Immature natural killer cell (primary cell): ENCODE measurements around the gene RAB44. TPM values are rescaled to one million over a fixed set of nuclear protein-coding genes. Genes with fewer than 3 reads are reported as not detected.

ENCODE experiments used
- DNase-seq, 3 donors: peaks; one replicate each; pipeline ENCODE4 v3.0.0; 2022; ENCODE audit warnings: mixed read lengths in 1 of 3
- H3K27ac Mint-ChIP-seq, 6 donors: one replicate each; pipeline ENCODE4 v1.8.0; 2020; ENCODE audit warnings: mixed read lengths in 6 of 6, mild to moderate bottlenecking in 5 of 6, inconsistent platforms in 4 of 6, moderate library complexity in 3 of 6
- H3K27me3 Mint-ChIP-seq, 3 donors: one replicate each; pipeline ENCODE4 v1.8.0; 2020 to 2021; ENCODE audit warnings: low read depth in 3 of 3, mild to moderate bottlenecking in 3 of 3, mixed read lengths in 3 of 3, moderate library complexity in 3 of 3, inconsistent platforms in 1 of 3
- H3K36me3 Mint-ChIP-seq, 3 donors: one replicate each; pipeline ENCODE4 v1.8.0; 2020; ENCODE audit warnings: mixed read lengths in 3 of 3, inconsistent platforms in 2 of 3, mild to moderate bottlenecking in 2 of 3
- H3K4me1 Mint-ChIP-seq, 2 donors: one replicate each; pipeline ENCODE4 v1.8.0; 2020; ENCODE audit warnings: inconsistent platforms in 2 of 2, mild to moderate bottlenecking in 2 of 2, mixed read lengths in 2 of 2, moderate library complexity in 1 of 2
- H3K4me3 Mint-ChIP-seq, 5 donors: one replicate each; pipeline ENCODE4 v1.8.0; 2020; ENCODE audit warnings: mild to moderate bottlenecking in 5 of 5, mixed read lengths in 5 of 5, inconsistent platforms in 3 of 5, moderate library complexity in 3 of 5
- H3K9me3 Mint-ChIP-seq, 6 donors: one replicate each; pipeline ENCODE4 v1.8.0; 2020; ENCODE audit warnings: mild to moderate bottlenecking in 6 of 6, mixed read lengths in 6 of 6, inconsistent platforms in 4 of 6, moderate library complexity in 3 of 6
- polyA plus RNA-seq, 3 donors: library from polyadenylated mRNA; unstranded; fragments of 300-500 nt; fragmentation: Illumina TruSeq; gene quantifications; one replicate each; pipeline ENCODE4 v1.2.3, GENCODE V29; 2021

Gene RAB44
- polyA plus RNA-seq, 3 donors from 2014 or later, result not detected

- H3K27me3 Mint-ChIP-seq, result peaks cover 3 to 12% (median 3%) of the 10 kb centered on the region in 3 donors
- no peak overlapping the region for H3K4me3 Mint-ChIP-seq
- H3K36me3 Mint-ChIP-seq, result no peaks in the 10 kb centered on the region
- no peaks in the 10 kb centered on the region for H3K4me1 Mint-ChIP-seq
- DNase-seq, result no peak
- no peaks in the 10 kb centered on the region for H3K9me3 Mint-ChIP-seq
- no peak overlapping the region for H3K27ac Mint-ChIP-seq
These were observed 34.8 kb upstream of the RAB44 start for GRCh38 chr6:36662827-36663256.

GRCh38 chr6:36663504-36664446 is 33.9 kb upstream of the RAB44 start:
- no peak overlapping the region for H3K4me3 Mint-ChIP-seq
- no peaks in the 10 kb centered on the region for H3K9me3 Mint-ChIP-seq
- peaks cover 3 to 10% (median 4%) of the 10 kb centered on the region in 3 donors for H3K27me3 Mint-ChIP-seq
- no peak for DNase-seq
- no peak overlapping the region for H3K27ac Mint-ChIP-seq
- no peaks in the 10 kb centered on the region for H3K4me1 Mint-ChIP-seq
- H3K36me3 Mint-ChIP-seq, result no peaks in the 10 kb centered on the region

GRCh38 chr6:36665180-36665579 is 32.4 kb upstream of the RAB44 start:
- Mint-ChIP-seq H3K4me1 (no peaks in the 10 kb centered on the region), H3K9me3 (no peaks in the 10 kb centered on the region), H3K36me3 (no peaks in the 10 kb centered on the region), H3K27ac (no peak overlapping the region), H3K27me3 (peaks cover 1 to 5% (median 2%) of the 10 kb centered on the region in 3 donors), H3K4me3 (no peak overlapping the region)
- no peak for DNase-seq

- no peaks in the 10 kb centered on the region for H3K36me3 Mint-ChIP-seq
- no peak for DNase-seq
- no peak overlapping the region for H3K4me3 Mint-ChIP-seq
- no peak overlapping the region for H3K27ac Mint-ChIP-seq
- no peaks in the 10 kb centered on the region for H3K9me3 Mint-ChIP-seq
- H3K27me3 Mint-ChIP-seq, result peaks cover 1 to 5% (median 2%) of the 10 kb centered on the region in 3 donors
- no peaks in the 10 kb centered on the region for H3K4me1 Mint-ChIP-seq
These were observed 31.3 kb upstream of the RAB44 start for GRCh38 chr6:36666287-36666686.

- Mint-ChIP-seq H3K4me1 (no peaks in the 10 kb centered on the region), H3K27me3 (peaks cover 1 to 5% (median 2%) of the 10 kb centered on the region in 3 donors), H3K27ac (no peak overlapping the region), H3K9me3 (no peaks in the 10 kb centered on the region), H3K4me3 (no peak overlapping the region), H3K36me3 (no peaks in the 10 kb centered on the region)
- DNase-seq, result no peak
These were observed 30.6 kb upstream of the RAB44 start for GRCh38 chr6:36666826-36667591.

GRCh38 chr6:36668591-36668990 is 29.0 kb upstream of the RAB44 start:
- no peaks in the 10 kb centered on the region for H3K4me1 Mint-ChIP-seq

GRCh38 chr6:36669002-36669401 is 28.6 kb upstream of the RAB44 start:
- Mint-ChIP-seq H3K27ac (no peak overlapping the region), H3K36me3 (no peaks in the 10 kb centered on the region), H3K27me3 (peaks cover 0 to 4% (median 3%) of the 10 kb centered on the region in 3 donors), H3K9me3 (no peaks in the 10 kb centered on the region), H3K4me3 (no peak overlapping the region), H3K4me1 (no peaks in the 10 kb centered on the region)
- no peak for DNase-seq

More at GRCh38 chr6:36668591-36668990, 29.0 kb upstream of the RAB44 start:
- Mint-ChIP-seq H3K27ac (no peak overlapping the region), H3K27me3 (peaks cover 0 to 4% (median 2%) of the 10 kb centered on the region in 3 donors), H3K4me3 (no peak overlapping the region), H3K9me3 (no peaks in the 10 kb centered on the region), H3K36me3 (no peaks in the 10 kb centered on the region)
- no peak for DNase-seq

GRCh38 chr6:36670271-36670670 is 27.4 kb upstream of the RAB44 start:
- no peaks in the 10 kb centered on the region for H3K9me3 Mint-ChIP-seq
- no peak overlapping the region for H3K4me3 Mint-ChIP-seq
- no peak for DNase-seq
- H3K4me1 Mint-ChIP-seq, result no peaks in the 10 kb centered on the region
- H3K36me3 Mint-ChIP-seq, result no peaks in the 10 kb centered on the region
- H3K27me3 Mint-ChIP-seq, result peaks cover 0 to 4% (median 3%) of the 10 kb centered on the region in 3 donors
- no peak overlapping the region for H3K27ac Mint-ChIP-seq

GRCh38 chr6:36671687-36672375 is 25.8 kb upstream of the RAB44 start:
- DNase-seq, result no peak
- H3K36me3 Mint-ChIP-seq, result no peaks in the 10 kb centered on the region
- peaks cover 3 to 7% (median 3%) of the 10 kb centered on the region in 3 donors for H3K27me3 Mint-ChIP-seq
- no peaks in the 10 kb centered on the region for H3K9me3 Mint-ChIP-seq
- H3K27ac Mint-ChIP-seq, result no peak overlapping the region
- H3K4me1 Mint-ChIP-seq, result no peaks in the 10 kb centered on the region
- no peak overlapping the region for H3K4me3 Mint-ChIP-seq

- H3K4me3 Mint-ChIP-seq, result no peak overlapping the region
- DNase-seq, result no peak
- H3K36me3 Mint-ChIP-seq, result no peaks in the 10 kb centered on the region
- peaks cover 6 to 13% (median 7%) of the 10 kb centered on the region in 3 donors for H3K27me3 Mint-ChIP-seq
- peaks cover 11 to 14% of the 10 kb centered on the region in 2 donors for H3K4me1 Mint-ChIP-seq
- H3K27ac Mint-ChIP-seq, result peak overlapping the region in 1 of 6 donors; percentile 53
- H3K9me3 Mint-ChIP-seq, result no peaks in the 10 kb centered on the region
These were observed 23.7 kb upstream of the RAB44 start for GRCh38 chr6:36673882-36674281.

GRCh38 chr6:36674942-36675341 is 22.7 kb upstream of the RAB44 start:
- H3K4me3 Mint-ChIP-seq, result no peak overlapping the region
- peaks cover 16 to 18% of the 10 kb centered on the region in 2 donors for H3K4me1 Mint-ChIP-seq
- DNase-seq, result no peak
- no peaks in the 10 kb centered on the region for H3K36me3 Mint-ChIP-seq
- H3K27ac Mint-ChIP-seq, result no peak overlapping the region
- H3K27me3 Mint-ChIP-seq, result peaks cover 13 to 15% (median 13%) of the 10 kb centered on the region in 3 donors
- no peaks in the 10 kb centered on the region for H3K9me3 Mint-ChIP-seq

GRCh38 chr6:36676141-36677058 is 21.2 kb upstream of the RAB44 start:
- Mint-ChIP-seq H3K27ac (peak overlapping the region in 3 of 6 donors; percentile 14 to 75 (median 43)), H3K9me3 (peaks cover 0 to 2% (median 0%) of the 10 kb centered on the region in 6 donors), H3K4me3 (peak overlapping the region in 1 of 5 donors; percentile 84), H3K4me1 (peaks cover 24 to 29% of the 10 kb centered on the region in 2 donors), H3K36me3 (no peaks in the 10 kb centered on the region), H3K27me3 (peaks cover 20 to 24% (median 24%) of the 10 kb centered on the region in 3 donors)
- DNase-seq, result no peak
